Ovary (tissue), 9 donors: ENCODE measurements around the gene TTC21A. TPM values are rescaled to one million over a fixed set of nuclear protein-coding genes. Genes with fewer than 3 reads are reported as not detected.

Source experiments
- DNase-seq, 5 donors: peaks; one replicate each; pipeline ENCODE4 v3.0.0-alpha.2; 2019 to 2020
- H3K27ac ChIP-seq, 2 donors: fragments of 200-600 bp; one replicate each; pipeline versions ENCODE4 v1.5.1 to v1.8.0; 2019 to 2022
- H3K27me3 ChIP-seq: fragments of 200-600 bp; one replicate; pipeline ENCODE4 v1.8.0; 2022
- H3K36me3 ChIP-seq: fragments of 200-600 bp; sonication (generic); one replicate; pipeline ENCODE4 v1.5.1; 2019
- H3K4me1 ChIP-seq: one replicate; pipeline ENCODE4 v1.8.1; 2013; ENCODE audit warnings: mild to moderate bottlenecking, moderate library complexity; ENCODE audit not compliant: insufficient read depth
- H3K4me3 ChIP-seq: fragments of 200-600 bp; sonication (generic); one replicate; pipeline ENCODE4 v1.5.1; 2017
- H3K9me3 ChIP-seq, 2 donors: fragments of 200-600 bp in 1 of 2; sonication (generic) in 1 of 2; one replicate each; pipeline versions ENCODE4 v1.5.1 to v1.8.1; 2013 to 2019; ENCODE audit warnings: mild to moderate bottlenecking in 1 of 2, moderate library complexity in 1 of 2
- CTCF ChIP-seq, 3 donors: fragments of 450-650 bp in 2 of 3; fragments of 200-600 bp in 1 of 3; IDR thresholded peaks; one replicate each; pipeline versions ENCODE4 v1.5.1 to v1.8.0; 2016 to 2022; ENCODE audit warnings: antibody characterized with exemption in 3 of 3, mild to moderate bottlenecking in 1 of 3
- EP300 ChIP-seq: sonication (generic); formaldehyde crosslinking; IDR thresholded peaks from one replicate; pipeline ENCODE4 v1.6.1; 2017; ENCODE audit warnings: antibody characterized with exemption
- POLR2A ChIP-seq: fragments of 450-650 bp; IDR thresholded peaks from one replicate; pipeline ENCODE4 v1.6.1; 2017; ENCODE audit warnings: antibody characterized with exemption, mild to moderate bottlenecking, moderate library complexity
- WGBS, 3 donors: extraction: QIAGEN DNeasy Blood & Tissue Kit in 1 of 3; methylation state at CpG; one replicate each; pipeline versions ENCODE4 v1.1.5 to v1.1.7; 2013 to 2017; 5-methylcytosine and 5-hydroxymethylcytosine counted together
- intact Hi-C, 4 donors: fragments of 100-400 bp; cut with DNase I; formaldehyde crosslinking; loops; one replicate each; pipeline versions ENCODE4 v1.11.0 to v1.15.1; 2022 to 2023
- polyA plus RNA-seq, 2 donors: library from polyadenylated mRNA; stranded (reverse); fragments of 200-250 nt in 1 of 2; fragments of 350-450 nt in 1 of 2; fragmentation: Illumina TruSeq in 1 of 2; extraction: RNeasy Lipid Tissue Mini Kit (QIAGEN cat#74804) in 1 of 2; gene quantifications; one replicate each; pipeline ENCODE4 v1.2.3, GENCODE V29; 2013 to 2014
- total RNA-seq, 7 donors: library from RNA; depleted of rRNA in 2 of 7; stranded (reverse); fragments of >200 nt in 2 of 7; fragmentation: NEBNext Ultra II Directional in 3 of 7; extraction: Animal tissue kit (Norgen Biotek cat#: 25700) in 3 of 7; gene quantifications; one replicate each; pipeline versions ENCODE4 v1.1.0 to v1.2.4, GENCODE V29; 2016 to 2023
- donor health status: DM: no; HTN: no; CAD: no; lungs with moderate emphysema.
- donor health status: DM: no; HTN: no; CAD: no.
- donor health status: Bipolar disorder and iron deficiency.
- donor health status: DM: yes; HTN: yes; CAD: no.
- donor health status: DM: no; HTN: no; CAD: no.
- donor health status: DM: yes; HTN: yes; CAD: no.

Gene TTC21A
- total and polyA plus RNA-seq, 9 donors: 4.2 to 21.4 (median 6.6) TPM

GRCh38 chr3:39088456-39088855, 19.0 kb upstream of the TTC21A start:
- no peaks in the 10 kb centered on the region for H3K27me3 ChIP-seq
- no peak overlapping the region for H3K4me3 ChIP-seq
- no peaks in the 10 kb centered on the region for H3K9me3 ChIP-seq
- TF ChIP-seq CTCF (IDR thresholded peaks at IDR 0.05) (no peak), EP300 (no peak), POLR2A (no peak)
- WGBS, 3 donors: 24 to 49% (median 40%) methylated on average over 3 of the region's 3 CpGs
- intact Hi-C loops: no loop called here
- DNase-seq: no peak
- no peak overlapping the region for H3K27ac ChIP-seq
- H3K36me3 ChIP-seq: no peaks in the 10 kb centered on the region
- peaks cover 2% of the 10 kb centered on the region for H3K4me1 ChIP-seq

- intact Hi-C loops: no loop called here
- H3K4me1 ChIP-seq: peaks cover 2% of the 10 kb centered on the region
- no peaks in the 10 kb centered on the region for H3K36me3 ChIP-seq
- no peak overlapping the region for H3K4me3 ChIP-seq
- no peak for TF ChIP-seq EP300
- TF ChIP-seq CTCF (IDR thresholded peaks at IDR 0.05): no peak
- TF ChIP-seq POLR2A: no peak
- 12 to 28% (median 12%) methylated on average over 3 of the region's 3 CpGs for WGBS, 3 donors
- DNase-seq: no peak
- H3K27me3 ChIP-seq: no peaks in the 10 kb centered on the region
- no peaks in the 10 kb centered on the region for H3K9me3 ChIP-seq
- H3K27ac ChIP-seq: peak overlapping the region in 1 of 2 donors; percentile 15
These were observed 18.6 kb upstream of the TTC21A start for GRCh38 chr3:39088889-39089288.

- Histone ChIP-seq H3K4me1 (peaks cover 5% of the 10 kb centered on the region), H3K36me3 (no peaks in the 10 kb centered on the region), H3K27ac (no peak overlapping the region), H3K27me3 (no peaks in the 10 kb centered on the region), H3K9me3 (no peaks in the 10 kb centered on the region), H3K4me3 (no peak overlapping the region)
- no peak for DNase-seq
- WGBS, 3 donors: 89 to 96% (median 92%) methylated on average over 2 of the region's 2 CpGs
- intact Hi-C loops: no loop called here
- TF ChIP-seq EP300: no peak
- no peak for TF ChIP-seq POLR2A
- TF ChIP-seq CTCF (IDR thresholded peaks at IDR 0.05): no peak
These were observed 16.6 kb upstream of the TTC21A start for GRCh38 chr3:39090922-39091321.

GRCh38 chr3:39094851-39095677, 12.4 kb upstream of the TTC21A start:
- Histone ChIP-seq H3K36me3 (no peaks in the 10 kb centered on the region), H3K9me3 (no peaks in the 10 kb centered on the region), H3K27me3 (no peaks in the 10 kb centered on the region), H3K4me1 (peaks cover 4% of the 10 kb centered on the region), H3K27ac (peak overlapping the region in 1 of 2 donors; percentile 23), H3K4me3 (no peak overlapping the region)
- intact Hi-C loops: no loop called here
- 33 to 47% (median 37%) methylated on average over 7 of the region's 7 CpGs for WGBS, 3 donors
- no peak for TF ChIP-seq CTCF (IDR thresholded peaks at IDR 0.05)
- TF ChIP-seq EP300: no peak
- no peak for TF ChIP-seq POLR2A
- DNase-seq: no peak
